ENCODE data around the gene TUBA4B.
A peak's percentile ranks its signal among the peaks of the same experiment; 100 is the strongest.
"Not testable (repeated sequence)": the region's sequence is repeated elsewhere in the genome, so short reads cannot be mapped to it uniquely, and the experiment has no call there.

Gene TUBA4B

GRCh38 chr2:219249203-219249980 is 3.7 kb upstream of the TUBA4B start:
- DNase-seq, result peak; percentile 68

GRCh38 chr2:219250049-219250781 is 2.8 kb upstream of the TUBA4B start:
- no peak for DNase-seq

- DNase-seq, result no peak
Observed at GRCh38 chr2:219251656-219252055, 1.4 kb upstream of the TUBA4B start.

GRCh38 chr2:219252084-219252483 is 959 bp upstream of the TUBA4B start:
- peak; percentile 28 for DNase-seq

GRCh38 chr2:219252570-219252899 is 508 bp upstream of the TUBA4B start:
- DNase-seq, result no peak

GRCh38 chr2:219253753-219254589 is 928 bp downstream of the TUBA4B start, which contains the start of gene TUBA4A:
TSS of gene TUBA4A (minus strand) at chr2:219253918. CDS start at chr2:219253858, 60 bp downstream.
- DNase-seq, result peak; percentile 93

- peak; percentile 56 for DNase-seq
Observed at GRCh38 chr2:219254590-219255201, 1.7 kb downstream of the TUBA4B start.

GRCh38 chr2:219258942-219259341 is 5.9 kb downstream of the TUBA4B start:
- not testable (repeated sequence) for DNase-seq

- no peak for DNase-seq
Observed at GRCh38 chr2:219261024-219261855, 8.2 kb downstream of the TUBA4B start.

- no peak for DNase-seq
Observed at GRCh38 chr2:219266232-219266631, 13.2 kb downstream of the TUBA4B start.

- DNase-seq, result no peak
Observed at GRCh38 chr2:219266886-219267285, 13.8 kb downstream of the TUBA4B start.

- no peak for DNase-seq
Observed at GRCh38 chr2:219268294-219268693, 15.3 kb downstream of the TUBA4B start.

GRCh38 chr2:219269362-219270054 is 16.5 kb downstream of the TUBA4B start:
- no peak for DNase-seq

GRCh38 chr2:219270055-219270372 is 17.0 kb downstream of the TUBA4B start:
- DNase-seq, result no peak

- no peak for DNase-seq
Observed at GRCh38 chr2:219271021-219271420, 18.0 kb downstream of the TUBA4B start.

GRCh38 chr2:219272356-219272755 is 19.3 kb downstream of the TUBA4B start:
- DNase-seq, result no peak

GRCh38 chr2:219272995-219273394 is 20.0 kb downstream of the TUBA4B start:
- DNase-seq, result no peak

GRCh38 chr2:219273937-219274336 is 20.9 kb downstream of the TUBA4B start:
- DNase-seq, result no peak

- DNase-seq, result no peak
Observed at GRCh38 chr2:219274361-219274921, 21.4 kb downstream of the TUBA4B start.

- peak; percentile 81 for DNase-seq
Observed at GRCh38 chr2:219277703-219278654, 24.9 kb downstream of the TUBA4B start.

All from CD4-positive, alpha-beta T cell treated with Interleukin-12 subunit alpha and Interleukin-12 subunit beta, for 1 hour (primary cell).